ENCODE results near the gene KIAA1671. TPM values are rescaled to one million over a fixed set of nuclear protein-coding genes. Genes with fewer than 3 reads are reported as not detected.

KIAA1671 gene
- total and polyA plus RNA-seq, 10 donors: 0.72 to 11.9 (median 8.2) TPM

DNA sequence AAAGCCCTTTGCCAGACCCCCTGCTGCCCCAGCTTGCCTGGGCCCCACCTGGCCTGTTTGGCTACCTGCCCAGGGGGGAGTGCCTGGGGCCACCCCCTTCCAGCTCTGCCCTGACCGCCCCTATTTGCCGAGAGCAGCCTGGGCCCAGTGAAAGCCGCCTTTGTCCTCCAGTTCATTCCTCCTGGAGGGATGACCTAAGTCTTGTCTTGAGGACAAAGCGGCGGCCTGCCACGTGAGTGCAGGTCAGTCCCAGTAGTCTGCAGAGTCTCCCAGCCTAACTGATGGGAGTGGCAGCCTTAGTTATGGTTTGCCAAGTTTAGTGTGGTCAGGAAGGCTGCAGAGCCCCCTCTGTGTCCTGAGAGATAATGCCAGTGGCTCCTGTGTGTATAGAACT, 131.3 kb downstream of the KIAA1671 start:
- DNase-seq: no peak
- WGBS, 5 donors: 86 to 95% (median 90%) methylated on average over 6 of the region's 6 CpGs
- Histone ChIP-seq H3K9me3 (no peaks in the 10 kb centered on the region), H3K36me3 (no peaks in the 10 kb centered on the region), H3K4me3 (no peak overlapping the region), H3K4me1 (peaks cover 0 to 36% (median 11%) of the 10 kb centered on the region in 6 donors), H3K27me3 (replicated peaks in 1 of 7) (no peaks in the 10 kb centered on the region), H3K27ac (no peak overlapping the region)
- intact Hi-C loops (cut with DNase I; ENCODE audit: low total_unique reads): no loop called here
- TF ChIP-seq POLR2AphosphoS5 (IDR thresholded peaks at IDR 0.05) (no peak), POLR2A (IDR thresholded peaks at IDR 0.05) (no peak)
- TF ChIP-seq, protein P1, sequence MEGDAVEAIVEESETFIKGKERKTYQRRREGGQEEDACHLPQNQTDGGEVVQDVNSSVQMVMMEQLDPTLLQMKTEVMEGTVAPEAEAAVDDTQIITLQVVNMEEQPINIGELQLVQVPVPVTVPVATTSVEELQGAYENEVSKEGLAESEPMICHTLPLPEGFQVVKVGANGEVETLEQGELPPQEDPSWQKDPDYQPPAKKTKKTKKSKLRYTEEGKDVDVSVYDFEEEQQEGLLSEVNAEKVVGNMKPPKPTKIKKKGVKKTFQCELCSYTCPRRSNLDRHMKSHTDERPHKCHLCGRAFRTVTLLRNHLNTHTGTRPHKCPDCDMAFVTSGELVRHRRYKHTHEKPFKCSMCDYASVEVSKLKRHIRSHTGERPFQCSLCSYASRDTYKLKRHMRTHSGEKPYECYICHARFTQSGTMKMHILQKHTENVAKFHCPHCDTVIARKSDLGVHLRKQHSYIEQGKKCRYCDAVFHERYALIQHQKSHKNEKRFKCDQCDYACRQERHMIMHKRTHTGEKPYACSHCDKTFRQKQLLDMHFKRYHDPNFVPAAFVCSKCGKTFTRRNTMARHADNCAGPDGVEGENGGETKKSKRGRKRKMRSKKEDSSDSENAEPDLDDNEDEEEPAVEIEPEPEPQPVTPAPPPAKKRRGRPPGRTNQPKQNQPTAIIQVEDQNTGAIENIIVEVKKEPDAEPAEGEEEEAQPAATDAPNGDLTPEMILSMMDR (IDR thresholded peaks at IDR 0.05 in 8 of 11, conservative IDR thresholded peaks at IDR 0.05 in 3 of 11): no peak

DNA sequence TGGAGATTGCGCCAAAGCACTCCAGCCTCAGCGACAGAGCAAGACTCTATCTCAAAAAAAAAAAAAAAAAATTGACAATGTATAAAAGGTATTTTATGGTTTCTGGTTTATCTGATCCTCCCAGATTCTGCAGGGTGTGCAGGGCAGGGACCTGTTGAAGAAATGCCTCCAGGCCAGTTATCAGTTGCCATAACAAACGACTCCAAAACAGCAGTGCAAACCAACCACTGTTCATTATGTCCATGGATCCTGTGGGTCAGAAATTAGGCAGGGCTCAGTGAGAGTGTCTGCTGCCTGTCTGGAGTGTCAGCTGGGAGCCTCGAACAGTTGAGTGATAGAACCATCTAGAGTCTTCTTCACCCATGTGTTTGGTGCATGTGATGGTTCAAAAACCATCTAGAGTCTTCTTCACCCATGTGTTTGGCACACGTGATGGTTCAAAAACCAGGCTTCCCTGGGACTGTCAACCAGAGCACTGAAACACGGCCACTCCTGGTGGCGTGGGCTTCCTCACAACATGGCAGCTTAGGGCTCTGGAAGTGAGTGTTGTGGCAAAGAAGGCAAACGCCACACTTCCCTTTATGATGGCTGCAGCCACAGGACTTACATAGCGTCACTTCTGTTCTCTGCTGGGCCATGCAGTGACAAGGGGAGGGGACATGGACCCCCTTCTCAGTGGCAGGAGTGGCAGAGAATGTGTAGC, 132.0 kb downstream of the KIAA1671 start:
- WGBS, 5 donors: 85 to 95% (median 89%) methylated on average over 7 to 9 of the region's 9 CpGs
- intact Hi-C loops (cut with DNase I; ENCODE audit: low total_unique reads): no loop called here
- no peak for TF ChIP-seq POLR2AphosphoS5 (IDR thresholded peaks at IDR 0.05)
- TF ChIP-seq POLR2A (IDR thresholded peaks at IDR 0.05): no peak
- TF ChIP-seq, protein P1 (IDR thresholded peaks at IDR 0.05 in 8 of 11, conservative IDR thresholded peaks at IDR 0.05 in 3 of 11): no peak

DNA sequence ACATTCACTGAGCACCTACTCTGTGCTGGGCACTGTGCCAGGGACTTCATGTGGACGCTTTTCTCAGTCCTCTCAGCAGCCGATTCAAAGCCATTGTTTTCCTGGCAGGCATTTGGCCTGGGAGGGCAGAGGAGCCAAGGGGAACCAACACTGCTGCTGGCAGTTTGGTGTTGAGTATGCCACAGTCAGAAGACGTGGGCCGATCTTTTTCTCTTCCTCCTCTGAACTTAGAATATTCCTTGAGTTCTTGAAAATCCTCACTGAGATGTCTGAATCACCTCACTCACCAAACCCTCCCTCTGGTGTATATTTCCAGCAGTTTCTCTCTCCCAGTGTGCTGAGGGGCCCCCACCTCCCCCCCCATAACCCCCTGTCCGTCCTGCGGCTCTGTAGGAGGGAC, 132.6 kb downstream of the KIAA1671 start:
- H3K4me1 ChIP-seq: peaks cover 0 to 36% (median 11%) of the 10 kb centered on the region in 6 donors
- no peak overlapping the region for H3K4me3 ChIP-seq
- TF ChIP-seq, protein P1 (IDR thresholded peaks at IDR 0.05 in 8 of 11, conservative IDR thresholded peaks at IDR 0.05 in 3 of 11): no peak
- TF ChIP-seq POLR2A (IDR thresholded peaks at IDR 0.05) (no peak), POLR2AphosphoS5 (IDR thresholded peaks at IDR 0.05) (no peak)
- H3K27ac ChIP-seq: no peak overlapping the region
- no peaks in the 10 kb centered on the region for H3K9me3 ChIP-seq
- 67 to 84% (median 71%) methylated on average over 6 of the region's 6 CpGs for WGBS, 5 donors
- H3K27me3 ChIP-seq (replicated peaks in 1 of 7): no peaks in the 10 kb centered on the region
- intact Hi-C loops (cut with DNase I; ENCODE audit: low total_unique reads): no loop called here
- H3K36me3 ChIP-seq: no peaks in the 10 kb centered on the region
- DNase-seq: no peak

More for the DNA sequence above, 132.0 kb downstream of the KIAA1671 start:
- H3K27ac ChIP-seq: no peak overlapping the region
- no peaks in the 10 kb centered on the region for H3K36me3 ChIP-seq
- no peak overlapping the region for H3K4me3 ChIP-seq
- DNase-seq: no peak
- peaks cover 0 to 36% (median 11%) of the 10 kb centered on the region in 6 donors for H3K4me1 ChIP-seq
- H3K9me3 ChIP-seq: no peaks in the 10 kb centered on the region
- H3K27me3 ChIP-seq (replicated peaks in 1 of 7): no peaks in the 10 kb centered on the region

- Histone ChIP-seq H3K27ac (no peak overlapping the region), H3K27me3 (replicated peaks in 1 of 7) (no peaks in the 10 kb centered on the region), H3K4me1 (peaks cover 0 to 35% (median 11%) of the 10 kb centered on the region in 6 donors), H3K36me3 (no peaks in the 10 kb centered on the region), H3K9me3 (no peaks in the 10 kb centered on the region), H3K4me3 (no peak overlapping the region)
- no peak for DNase-seq
- intact Hi-C loops (cut with DNase I; ENCODE audit: low total_unique reads): no loop called here
- WGBS, 5 donors: 17 to 29% (median 24%) methylated on average over 13 to 14 of the region's 14 CpGs
- TF ChIP-seq POLR2AphosphoS5 (IDR thresholded peaks at IDR 0.05) (peak in 2 of 3 donors; percentile 33 to 34), POLR2A (IDR thresholded peaks at IDR 0.05) (no peak)
Measured at GRCh38 chr22:25085930-25086901, 133.7 kb downstream of the KIAA1671 start.

Data from spleen (tissue), 11 donors.